ENCODE results near the gene MRPL51.
"Not testable (repeated sequence)": the region's sequence is repeated elsewhere in the genome, so short reads cannot be mapped to it uniquely, and the experiment has no call there.

MRPL51 gene

GRCh38 chr12:6538420-6539313 lies 45.6 kb upstream of the MRPL51 start:
- H3K4me3 ChIP-seq (ENCODE audit: low read depth, low read length), result no peak overlapping the region
- no peak for TF ChIP-seq CTCF (conservative IDR thresholded peaks at IDR 0.05; ENCODE audit: low read depth, low read length)
- DNase-seq (ENCODE audit: low read depth), result no peak

- H3K4me3 ChIP-seq (ENCODE audit: low read depth, low read length), result not testable (repeated sequence)
- DNase-seq (ENCODE audit: low read depth), result peak; percentile 89
- peak; percentile 78 for TF ChIP-seq CTCF (conservative IDR thresholded peaks at IDR 0.05; ENCODE audit: low read depth, low read length)
Measured at GRCh38 chr12:6537580-6538419, 44.7 kb upstream of the MRPL51 start.

- no peak for DNase-seq (ENCODE audit: low read depth)
- TF ChIP-seq CTCF (conservative IDR thresholded peaks at IDR 0.05; ENCODE audit: low read depth, low read length), result no peak
- H3K4me3 ChIP-seq (ENCODE audit: low read depth, low read length), result peak overlapping the region; percentile 96
Measured at GRCh38 chr12:6536894-6537579, 44.0 kb upstream of the MRPL51 start.

- no peak for DNase-seq (ENCODE audit: low read depth)
- no peak for TF ChIP-seq CTCF (conservative IDR thresholded peaks at IDR 0.05; ENCODE audit: low read depth, low read length)
- peak overlapping the region; percentile 96 for H3K4me3 ChIP-seq (ENCODE audit: low read depth, low read length)
Measured at GRCh38 chr12:6535960-6536847, 43.1 kb upstream of the MRPL51 start.

- no peak for DNase-seq (ENCODE audit: low read depth)
- no peak for TF ChIP-seq CTCF (conservative IDR thresholded peaks at IDR 0.05; ENCODE audit: low read depth, low read length)
- H3K4me3 ChIP-seq (ENCODE audit: low read depth, low read length), result peak overlapping the region; percentile 96
Measured at GRCh38 chr12:6535697-6535946, 42.6 kb upstream of the MRPL51 start.

Data from choroid plexus epithelial cell (primary cell).